Adipocyte (in vitro differentiated cells): Measurements from ENCODE around the gene CMIP.

ENCODE experiments used
- DNase-seq: peaks from one replicate; pipeline ENCODE4 v3.0.0-alpha.2; 2015; ENCODE audit warnings: low read depth
- H3K27me3 ChIP-seq: replicated peaks from 2 replicates; pipeline ENCODE4 v1.7.0; 2013; ENCODE audit warnings: mild to moderate bottlenecking, low read length, moderate library complexity; ENCODE audit not compliant: control insufficient read depth, insufficient read depth
- H3K36me3 ChIP-seq: 2 replicates; pipeline ENCODE4 v1.7.0; 2013; ENCODE audit warnings: low read length, mild to moderate bottlenecking, moderate library complexity; ENCODE audit not compliant: control insufficient read depth, insufficient read depth, severe bottlenecking
- H3K4me1 ChIP-seq: 2 replicates; pipeline ENCODE4 v1.7.0; 2013; ENCODE audit warnings: mild to moderate bottlenecking, low read length, moderate library complexity; ENCODE audit not compliant: control insufficient read depth, insufficient read depth
- H3K4me3 ChIP-seq: 2 replicates; pipeline ENCODE4 v1.7.0; 2013; ENCODE audit warnings: mild to moderate bottlenecking, low read length, moderate library complexity
- H3K9ac ChIP-seq: 2 replicates; pipeline ENCODE4 v1.7.0; 2013; ENCODE audit warnings: mild to moderate bottlenecking, low read length, moderate library complexity
- H3K9me3 ChIP-seq: 2 replicates; pipeline ENCODE4 v1.7.0; 2013; ENCODE audit warnings: mild to moderate bottlenecking, low read length, moderate library complexity; ENCODE audit not compliant: control insufficient read depth

The CMIP gene

DNA sequence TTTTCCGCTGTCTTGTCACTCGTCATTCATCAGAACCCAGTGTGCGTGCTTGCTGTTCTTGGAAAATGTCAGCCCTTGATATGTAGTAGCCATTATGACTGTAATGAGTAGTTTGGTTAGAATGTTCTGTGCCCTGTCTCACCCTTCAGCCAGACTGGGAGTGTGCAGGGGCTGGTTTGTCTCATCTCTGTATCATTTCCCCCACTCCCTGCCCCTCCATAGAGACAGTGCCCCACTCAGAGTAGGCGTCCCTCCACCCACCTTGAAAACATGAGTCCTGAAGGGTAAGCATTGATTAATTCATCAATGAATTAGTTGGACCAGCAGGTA lies 197.5 kb downstream of the CMIP start:
- Histone ChIP-seq H3K36me3 (peaks cover 5% of the 10 kb centered on the region), H3K4me3 (no peak overlapping the region), H3K4me1 (peaks cover 4% of the 10 kb centered on the region), H3K27me3 (no peaks in the 10 kb centered on the region), H3K9ac (no peak overlapping the region), H3K9me3 (no peaks in the 10 kb centered on the region)
- no peak for DNase-seq

DNA sequence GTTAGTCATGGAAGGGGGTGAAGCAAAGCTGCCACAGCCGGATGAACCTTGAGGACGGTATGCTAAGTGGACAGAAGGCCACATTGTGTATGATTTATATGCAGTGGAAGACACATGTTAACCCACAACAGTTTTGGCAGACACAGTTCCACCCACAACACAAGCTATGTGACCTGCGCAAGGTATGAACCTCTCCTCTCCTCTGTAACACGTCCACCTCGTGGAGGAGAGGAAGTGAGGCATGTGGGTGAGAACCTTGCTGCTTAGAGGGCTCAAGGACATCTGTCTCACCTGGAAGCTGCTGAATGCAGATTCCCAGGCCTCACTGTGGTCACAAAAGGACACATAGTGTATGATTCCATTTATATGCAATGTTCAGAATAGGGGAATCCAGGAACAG lies 198.3 kb downstream of the CMIP start:
- H3K9ac ChIP-seq = no peak overlapping the region
- no peak for DNase-seq
- peaks cover 5% of the 10 kb centered on the region for H3K36me3 ChIP-seq
- no peaks in the 10 kb centered on the region for H3K9me3 ChIP-seq
- H3K4me1 ChIP-seq = peaks cover 4% of the 10 kb centered on the region
- H3K4me3 ChIP-seq = no peak overlapping the region
- no peaks in the 10 kb centered on the region for H3K27me3 ChIP-seq

DNA sequence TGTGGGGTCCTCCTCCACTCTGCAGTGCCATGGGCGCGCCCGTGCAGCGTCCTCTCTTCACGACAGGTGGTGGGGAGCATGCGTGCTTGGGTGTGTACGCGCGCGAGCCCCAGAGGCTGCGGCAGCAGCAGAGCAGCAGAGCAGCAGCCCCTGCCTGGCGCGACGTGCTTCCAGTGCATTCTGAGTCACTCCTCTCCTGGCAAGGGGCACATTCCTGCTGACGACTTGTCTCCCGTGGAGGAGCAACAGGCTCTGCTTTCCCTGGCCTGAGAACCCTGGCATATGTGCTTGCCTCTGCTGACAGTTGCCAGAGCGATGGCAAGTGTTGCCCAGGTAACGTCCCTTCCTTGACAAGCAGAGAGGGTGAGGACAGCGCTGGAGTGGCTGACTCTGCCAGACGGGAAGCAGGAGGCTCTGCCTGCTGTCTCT lies 200.7 kb downstream of the CMIP start:
- peak; percentile 74 for DNase-seq
- Histone ChIP-seq H3K4me3 (no peak overlapping the region), H3K9ac (no peak overlapping the region), H3K27me3 (no peaks in the 10 kb centered on the region), H3K9me3 (no peaks in the 10 kb centered on the region), H3K36me3 (peaks cover 5% of the 10 kb centered on the region), H3K4me1 (peaks cover 18% of the 10 kb centered on the region)

DNA sequence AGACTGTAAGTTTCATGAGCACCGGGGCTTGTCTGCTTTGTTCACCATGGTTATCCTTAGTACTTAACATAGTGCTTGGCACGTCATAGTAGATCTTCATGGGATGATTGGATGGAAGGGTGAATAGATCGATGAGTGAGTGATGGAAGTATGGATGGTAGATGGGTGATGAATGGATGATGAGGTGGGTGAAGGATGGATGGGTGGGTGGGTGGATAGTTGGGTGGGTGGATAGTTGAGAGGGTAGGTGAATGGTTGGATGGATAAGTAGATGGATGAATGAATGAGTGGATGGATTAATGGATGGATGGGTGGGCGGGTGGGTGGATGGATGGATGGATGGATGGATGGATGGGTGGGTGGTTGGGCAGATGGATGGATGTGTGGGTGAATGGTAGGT lies 201.3 kb downstream of the CMIP start:
- H3K27me3 ChIP-seq = no peaks in the 10 kb centered on the region
- H3K9me3 ChIP-seq = no peaks in the 10 kb centered on the region
- peaks cover 20% of the 10 kb centered on the region for H3K4me1 ChIP-seq
- DNase-seq = no peak
- no peak overlapping the region for H3K4me3 ChIP-seq
- peaks cover 5% of the 10 kb centered on the region for H3K36me3 ChIP-seq
- H3K9ac ChIP-seq = no peak overlapping the region

DNA sequence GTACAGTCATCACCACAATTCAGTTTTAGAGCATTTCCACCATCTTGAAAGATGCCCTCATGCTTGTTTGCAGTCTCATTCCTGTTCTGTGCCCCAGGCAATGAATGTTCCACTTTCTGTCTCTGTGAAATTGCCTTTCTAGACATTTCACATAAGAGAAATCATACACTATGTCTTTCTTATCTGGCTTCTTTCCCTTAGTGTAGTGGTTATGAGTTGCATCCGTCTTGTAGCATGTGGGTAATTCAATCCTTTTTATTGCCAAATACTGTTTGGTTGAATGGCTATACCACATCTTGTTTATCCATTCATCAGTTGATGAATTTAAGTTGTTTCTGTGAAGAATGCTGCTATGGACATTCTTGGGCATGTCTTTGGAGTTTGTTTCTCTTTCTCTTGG lies 202.0 kb downstream of the CMIP start:
- Histone ChIP-seq H3K4me3 (no peak overlapping the region), H3K9me3 (no peaks in the 10 kb centered on the region), H3K4me1 (peaks cover 25% of the 10 kb centered on the region), H3K27me3 (no peaks in the 10 kb centered on the region), H3K36me3 (peaks cover 4% of the 10 kb centered on the region), H3K9ac (no peak overlapping the region)
- DNase-seq = peak; percentile 92

DNA sequence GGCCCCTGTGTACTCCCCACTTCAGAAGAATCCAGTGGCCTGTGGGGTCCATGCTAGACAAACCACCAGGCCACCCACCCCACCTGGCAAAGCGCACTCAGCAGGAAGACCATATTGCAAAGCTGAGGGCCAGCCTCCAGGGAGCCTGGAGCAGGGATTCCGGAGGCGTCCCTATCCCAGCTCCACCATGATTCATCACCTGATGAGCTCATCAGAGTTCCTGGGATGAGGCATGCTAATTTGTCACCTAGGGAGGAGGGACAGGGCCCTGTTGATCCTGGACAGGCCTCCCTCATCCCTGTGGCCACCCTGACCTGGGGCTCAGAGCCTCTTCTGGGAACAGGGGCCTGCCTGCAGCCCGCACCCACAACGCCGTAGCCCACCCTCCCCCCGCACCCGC lies 202.9 kb downstream of the CMIP start:
- H3K4me3 ChIP-seq = no peak overlapping the region
- H3K36me3 ChIP-seq = peaks cover 6% of the 10 kb centered on the region
- H3K4me1 ChIP-seq = peaks cover 25% of the 10 kb centered on the region
- H3K27me3 ChIP-seq = no peaks in the 10 kb centered on the region
- no peaks in the 10 kb centered on the region for H3K9me3 ChIP-seq
- no peak overlapping the region for H3K9ac ChIP-seq
- DNase-seq = no peak

DNA sequence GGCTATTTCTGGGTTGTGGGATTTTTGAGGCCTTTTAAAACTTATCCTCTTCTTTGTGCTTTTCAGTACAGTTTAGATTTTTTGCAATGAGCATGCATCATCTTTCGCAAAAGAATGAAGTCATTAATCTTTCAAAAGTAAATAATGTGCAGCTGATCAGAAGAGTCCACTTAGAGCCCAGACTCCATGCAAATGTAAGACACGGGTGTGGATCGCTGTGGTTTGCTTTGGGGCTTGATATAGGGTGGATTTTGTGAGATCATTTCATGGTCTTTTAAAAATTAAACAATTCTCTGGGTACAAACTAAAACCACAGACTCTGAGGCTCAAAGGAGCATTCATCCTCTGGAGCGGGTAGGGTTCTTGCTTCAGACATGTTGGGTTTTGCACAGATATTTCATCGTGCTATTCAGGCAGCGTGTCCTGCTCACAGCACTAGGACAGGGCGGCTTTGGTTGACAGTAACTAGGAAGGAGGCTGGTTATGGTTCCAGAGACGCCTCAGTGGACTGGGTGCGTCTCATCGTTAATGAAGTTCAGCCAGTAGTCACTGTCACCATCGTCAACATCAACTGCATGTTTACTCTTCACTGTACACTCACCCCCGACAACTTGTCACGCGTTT lies 205.1 kb downstream of the CMIP start:
- Histone ChIP-seq H3K4me3 (no peak overlapping the region), H3K4me1 (peaks cover 30% of the 10 kb centered on the region), H3K9me3 (no peaks in the 10 kb centered on the region), H3K9ac (no peak overlapping the region), H3K27me3 (no peaks in the 10 kb centered on the region), H3K36me3 (peaks cover 19% of the 10 kb centered on the region)
- DNase-seq = peak; percentile 14

DNA sequence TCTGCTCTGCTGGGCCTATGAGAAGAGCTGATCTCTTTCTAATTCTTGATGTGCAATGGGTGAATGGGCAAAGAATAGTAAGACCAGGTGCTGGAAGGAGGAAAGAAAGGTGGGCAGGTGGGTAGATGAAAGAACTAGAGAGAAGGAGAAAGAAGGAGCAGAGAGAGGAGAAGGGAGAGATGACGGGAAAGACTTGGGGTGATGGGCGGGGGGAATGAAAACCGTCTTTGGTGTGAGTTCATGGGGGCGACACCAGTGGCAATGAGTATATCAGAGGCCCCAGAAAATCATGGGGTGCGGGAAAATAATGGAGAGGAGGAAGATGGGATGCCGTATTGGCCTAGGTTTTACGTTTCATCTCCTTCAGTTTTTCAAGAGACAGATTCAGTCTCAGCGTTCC lies 205.7 kb downstream of the CMIP start:
- Histone ChIP-seq H3K4me1 (peaks cover 30% of the 10 kb centered on the region), H3K9ac (no peak overlapping the region), H3K4me3 (no peak overlapping the region), H3K9me3 (no peaks in the 10 kb centered on the region), H3K36me3 (peaks cover 19% of the 10 kb centered on the region), H3K27me3 (no peaks in the 10 kb centered on the region)
- DNase-seq = no peak

DNA sequence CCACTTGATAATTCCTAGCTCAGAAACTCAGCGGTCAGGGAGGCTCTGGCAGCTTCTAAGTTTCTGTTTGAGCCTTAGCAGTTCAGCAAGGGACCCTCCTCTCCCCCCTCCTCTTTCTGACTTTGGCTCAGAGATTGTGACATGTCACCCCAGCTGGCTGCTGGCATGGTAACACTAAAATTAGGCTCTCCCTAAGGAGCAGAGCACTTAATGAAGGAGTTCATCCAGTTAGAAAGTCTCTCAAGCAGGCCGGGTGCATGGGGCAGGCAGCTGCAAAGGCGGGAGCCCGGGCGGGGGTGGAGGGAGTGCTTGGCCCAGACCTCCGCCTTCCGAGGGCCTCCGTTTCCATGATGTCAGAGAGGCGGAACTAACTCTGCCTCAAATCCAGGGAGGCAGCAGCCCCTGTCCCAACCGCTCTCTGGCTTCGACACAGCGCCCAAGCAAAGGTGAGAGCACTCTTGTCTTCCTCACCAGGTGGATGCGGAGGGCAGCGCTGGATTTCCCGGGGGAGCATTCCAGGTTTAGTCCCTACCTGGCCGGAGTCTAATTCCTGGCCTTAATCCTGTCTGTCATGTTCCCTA lies 206.5 kb downstream of the CMIP start:
- Histone ChIP-seq H3K36me3 (peaks cover 22% of the 10 kb centered on the region), H3K4me3 (no peak overlapping the region), H3K27me3 (no peaks in the 10 kb centered on the region), H3K9me3 (no peaks in the 10 kb centered on the region), H3K9ac (no peak overlapping the region), H3K4me1 (peaks cover 26% of the 10 kb centered on the region)
- DNase-seq = no peak

DNA sequence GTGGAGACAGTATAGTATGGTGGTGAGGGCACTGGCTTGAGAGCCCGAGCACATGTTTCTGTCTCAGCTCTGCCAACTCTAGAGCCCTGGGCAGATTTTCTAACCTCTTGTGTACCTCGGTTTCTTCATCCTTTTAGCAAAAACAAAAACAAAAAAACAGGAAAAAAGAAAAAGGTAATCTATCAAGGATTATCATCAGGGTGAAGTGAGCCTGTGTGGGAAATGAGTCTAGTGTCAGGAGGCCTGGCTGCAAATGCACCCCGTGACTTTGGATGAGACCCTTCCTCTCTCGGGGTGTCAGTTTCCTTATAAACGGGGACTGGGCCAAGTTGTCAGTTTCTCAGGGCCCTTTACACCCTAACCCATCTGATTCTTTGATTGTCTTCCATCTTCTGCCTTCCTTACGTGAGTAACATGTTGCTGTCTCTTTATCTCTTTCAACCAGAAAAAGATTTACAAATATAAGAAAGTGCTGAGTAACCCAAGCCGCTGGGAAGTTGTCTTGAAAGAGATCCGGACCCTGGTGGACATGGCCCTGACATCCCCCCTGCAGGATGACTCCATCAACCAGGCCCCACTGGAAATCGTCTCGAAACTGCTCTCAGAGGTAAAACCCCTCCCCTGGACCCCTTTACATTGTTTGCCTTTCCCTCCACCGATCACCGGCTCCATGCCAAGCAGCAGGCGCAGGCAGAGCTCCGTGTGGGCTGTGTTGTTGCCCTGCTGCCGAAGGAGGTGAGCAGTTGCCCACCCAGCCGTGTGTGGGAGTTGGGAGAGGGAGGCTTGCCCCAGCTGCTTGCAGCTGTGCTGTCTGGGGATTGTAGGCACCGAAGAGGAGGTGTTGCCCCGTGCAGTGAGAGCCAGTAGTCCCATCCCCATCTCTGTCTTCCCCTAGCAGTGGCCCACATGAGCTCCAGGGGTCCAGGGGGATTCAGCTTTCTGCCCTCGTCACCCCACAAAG lies 207.4 kb downstream of the CMIP start:
- H3K27me3 ChIP-seq = no peaks in the 10 kb centered on the region
- H3K9ac ChIP-seq = no peak overlapping the region
- H3K4me1 ChIP-seq = peaks cover 26% of the 10 kb centered on the region
- no peak for DNase-seq
- H3K4me3 ChIP-seq = no peak overlapping the region
- H3K9me3 ChIP-seq = no peaks in the 10 kb centered on the region
- peaks cover 22% of the 10 kb centered on the region for H3K36me3 ChIP-seq

DNA sequence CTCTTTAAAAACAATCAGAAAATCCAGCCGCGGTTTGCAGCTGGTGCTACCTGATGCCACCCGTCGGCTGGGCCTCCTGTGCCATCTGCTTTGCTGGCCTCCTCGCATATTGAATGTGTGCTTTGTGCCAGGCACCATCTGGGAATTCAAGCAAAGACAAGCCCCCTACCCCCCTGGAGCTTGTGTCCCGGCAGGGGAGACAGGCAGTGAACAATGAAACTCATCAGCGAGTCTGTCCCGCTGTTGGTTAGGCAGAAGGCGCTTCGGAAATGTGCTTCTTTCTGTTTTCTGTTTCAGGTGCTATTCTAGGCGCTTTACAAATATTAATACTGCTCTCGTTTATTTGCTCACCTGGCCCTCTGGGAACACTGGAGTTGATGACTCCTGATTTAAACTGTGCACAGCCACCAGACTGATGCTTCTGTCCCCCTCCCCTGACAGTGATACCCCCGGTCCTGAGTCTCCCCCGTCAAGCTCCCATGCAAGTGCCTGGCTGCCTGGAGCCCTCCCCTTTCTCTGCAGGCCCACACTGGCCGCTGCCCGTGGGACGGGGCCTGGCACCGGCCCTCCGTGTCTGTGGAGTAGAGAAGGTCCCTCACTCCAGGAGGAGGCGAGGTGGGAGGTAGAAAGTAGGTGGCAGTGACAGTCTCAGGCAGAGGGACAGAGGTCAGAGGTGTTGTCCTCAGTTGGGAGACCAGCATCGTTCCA lies 208.3 kb downstream of the CMIP start:
- no peak overlapping the region for H3K4me3 ChIP-seq
- peaks cover 26% of the 10 kb centered on the region for H3K4me1 ChIP-seq
- H3K36me3 ChIP-seq = peaks cover 26% of the 10 kb centered on the region
- H3K9ac ChIP-seq = no peak overlapping the region
- no peak for DNase-seq
- H3K9me3 ChIP-seq = no peaks in the 10 kb centered on the region
- no peaks in the 10 kb centered on the region for H3K27me3 ChIP-seq
